Measurements from ENCODE around the gene IZUMO4.
"Not testable (repeated sequence)": the region's sequence is repeated elsewhere in the genome, so short reads cannot be mapped to it uniquely, and the experiment has no call there.

Gene IZUMO4

DNA sequence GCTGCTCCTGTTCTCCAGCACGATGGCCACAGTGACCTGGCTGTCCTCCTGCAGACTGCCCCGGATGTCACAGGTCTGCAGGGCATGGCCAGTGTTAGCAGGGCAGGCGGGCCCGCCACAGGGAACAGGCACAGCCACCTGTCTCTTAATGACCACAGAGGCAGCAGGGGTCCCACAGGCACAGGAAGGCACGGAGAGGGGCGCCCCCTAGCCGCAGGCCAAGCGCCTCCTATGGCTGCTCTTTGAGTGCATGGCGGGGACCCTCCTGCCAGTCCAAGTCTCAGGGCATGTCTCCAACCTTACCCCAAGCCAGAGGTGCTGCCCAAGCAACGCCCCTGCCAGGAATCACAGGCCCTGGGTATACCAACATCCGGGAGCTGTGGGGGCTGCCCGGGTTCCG, 14.1 kb downstream of the IZUMO4 start:
- DNase-seq, result no peak

DNA sequence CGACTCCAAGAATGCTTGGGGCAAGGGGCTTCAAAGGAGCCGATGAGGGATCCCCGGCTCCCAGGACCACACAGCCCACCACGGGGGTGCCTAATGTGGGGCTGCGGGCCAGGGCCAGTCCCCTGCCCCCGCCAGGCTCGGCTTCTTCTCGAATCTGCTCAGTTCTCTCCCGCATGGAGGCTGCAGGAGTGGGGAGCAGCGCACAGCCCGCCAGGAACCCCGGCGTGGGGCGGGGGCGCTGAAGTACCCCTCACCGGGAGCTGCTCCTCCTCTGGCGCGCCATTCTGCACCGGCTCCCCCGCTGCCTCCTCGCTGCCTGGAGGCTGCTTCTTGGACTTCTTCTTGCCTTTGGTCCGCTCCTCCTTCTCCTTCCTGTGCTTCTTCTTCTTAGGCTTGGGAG, 14.7 kb downstream of the IZUMO4 start:
- no peak for DNase-seq

DNA sequence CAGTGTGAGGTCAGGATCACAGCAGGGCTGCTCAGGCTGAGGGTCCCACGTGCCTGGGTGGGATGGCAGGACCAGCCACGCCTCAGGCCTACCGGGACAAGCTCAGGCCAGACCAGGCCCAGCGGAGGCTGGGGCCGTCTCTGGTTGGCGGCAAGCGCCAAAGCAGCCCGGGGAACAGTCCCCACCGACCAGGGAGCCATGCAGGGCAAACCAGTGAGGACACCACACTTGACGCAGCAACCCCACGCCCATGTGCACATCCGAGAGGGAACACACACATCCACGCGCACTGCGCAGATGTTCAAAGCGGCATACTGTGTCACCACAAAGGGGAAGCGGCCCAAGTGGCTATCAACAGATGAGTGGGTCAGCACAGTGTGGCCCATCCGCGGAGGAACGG, 15.2 kb downstream of the IZUMO4 start:
- no peak for DNase-seq

DNA sequence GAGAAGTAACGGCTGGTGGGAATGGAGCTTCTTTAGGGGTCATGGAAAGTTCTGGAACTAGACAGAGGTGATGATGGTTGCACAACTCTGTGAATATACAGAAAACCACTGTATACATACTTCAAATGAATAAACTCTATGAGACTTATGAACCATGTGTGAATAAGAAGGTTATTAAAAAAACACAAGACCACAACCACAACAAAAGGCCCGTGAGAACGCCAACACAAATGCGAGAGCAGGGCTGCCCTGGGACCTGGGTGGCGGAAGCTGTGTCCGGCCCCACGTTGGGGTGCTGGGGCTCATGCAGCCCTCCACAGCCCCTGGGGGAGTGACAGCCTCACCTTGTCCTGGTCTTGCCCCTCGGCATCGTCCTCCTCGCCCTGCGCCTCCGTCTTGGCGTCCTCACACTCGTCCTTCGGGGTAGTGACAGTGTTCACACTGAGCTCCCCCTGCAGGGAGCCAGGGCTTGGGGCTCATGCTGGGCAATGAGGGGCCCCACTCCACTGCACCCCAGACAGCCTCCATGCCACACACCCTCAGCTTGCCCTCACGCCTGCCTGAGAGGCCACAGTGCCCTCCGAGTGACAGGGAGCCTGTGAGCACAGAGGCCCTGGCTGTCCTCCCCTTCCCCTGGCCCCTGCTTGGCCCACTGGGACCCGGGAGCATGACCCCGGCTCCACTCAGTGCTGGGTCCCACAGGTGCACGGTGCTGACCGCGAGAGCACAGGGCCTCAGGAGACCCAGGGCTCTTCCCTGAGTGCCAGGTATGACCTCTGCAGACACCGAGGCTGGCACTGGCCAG, 16.0 kb downstream of the IZUMO4 start:
- no peak for DNase-seq

DNA sequence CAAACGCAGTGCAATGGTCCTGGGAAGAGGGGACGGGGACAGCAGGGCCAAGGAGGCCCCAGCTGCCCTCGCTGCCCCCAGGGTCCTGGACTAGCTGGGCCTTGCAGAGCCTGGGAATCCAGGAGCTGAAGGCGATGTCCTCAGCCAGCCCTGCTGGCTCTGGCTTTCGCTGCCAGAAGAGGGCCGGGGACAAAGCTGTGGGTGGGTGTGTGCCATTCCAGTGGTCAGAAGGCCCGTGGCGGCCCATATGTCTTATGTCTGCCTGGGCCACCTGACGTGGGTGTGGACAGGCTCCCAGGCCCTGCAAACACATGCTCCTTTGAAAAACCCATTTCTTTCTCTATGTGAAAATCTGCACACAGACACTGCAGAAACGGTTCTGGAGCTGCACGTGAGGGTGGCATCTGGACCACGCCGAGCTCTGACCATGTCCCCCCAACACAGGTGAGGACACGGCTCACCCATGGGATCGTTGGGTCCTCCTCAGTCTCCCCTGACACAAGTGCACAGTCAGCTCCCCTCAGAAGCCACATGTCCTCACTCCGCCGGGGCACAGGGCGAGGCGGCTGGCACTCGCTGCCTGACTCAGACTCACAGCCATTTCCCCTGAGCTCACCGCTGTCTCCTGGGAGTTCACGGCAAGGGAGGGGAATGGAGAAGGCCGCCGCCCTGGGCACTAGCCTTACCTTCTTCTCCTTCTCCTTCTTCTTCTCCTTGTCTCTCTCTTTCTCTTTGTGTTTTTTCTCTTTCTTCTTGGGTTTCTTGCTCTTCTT, 16.9 kb downstream of the IZUMO4 start:
- DNase-seq, result no peak

DNA sequence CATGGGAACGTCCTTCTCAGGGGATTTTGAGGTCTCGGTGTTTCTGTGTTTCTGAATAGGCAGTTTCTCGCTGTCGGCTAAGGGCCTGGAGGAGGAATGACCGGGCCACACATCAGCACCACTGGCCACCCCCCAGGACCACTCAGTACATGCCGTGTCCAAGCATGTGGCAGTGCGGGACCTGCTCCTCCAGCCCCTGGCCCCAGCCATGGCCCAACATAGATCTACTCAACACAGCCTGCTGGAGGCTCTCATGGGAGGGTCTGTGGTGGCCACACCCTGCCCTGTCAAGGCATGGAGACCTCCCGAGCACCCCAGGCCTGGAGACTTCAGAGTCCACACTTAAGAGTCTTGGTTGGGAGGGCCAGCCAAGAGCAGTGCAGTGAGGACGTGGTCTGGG, 17.5 kb downstream of the IZUMO4 start:
- no peak for DNase-seq

DNA sequence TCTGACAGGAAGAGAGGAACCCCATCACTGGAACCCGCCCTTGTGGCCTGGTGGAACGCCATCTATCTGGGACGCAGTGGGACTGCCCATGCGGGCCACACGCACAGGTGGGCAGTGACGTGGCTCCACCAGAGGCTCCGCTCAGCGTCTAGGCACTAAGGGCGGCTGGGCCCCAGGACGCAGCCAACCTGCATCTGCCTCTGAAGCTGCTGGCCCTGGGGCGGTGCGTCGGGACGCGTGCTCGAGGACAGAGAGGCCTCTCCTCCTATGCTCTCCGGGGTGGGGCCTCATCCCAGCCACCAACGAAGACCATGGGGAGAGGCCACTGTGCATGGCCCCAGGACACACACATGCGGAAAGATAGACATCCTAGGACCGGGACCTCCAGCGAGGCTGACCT, 18.1 kb downstream of the IZUMO4 start:
- DNase-seq, result no peak

DNA sequence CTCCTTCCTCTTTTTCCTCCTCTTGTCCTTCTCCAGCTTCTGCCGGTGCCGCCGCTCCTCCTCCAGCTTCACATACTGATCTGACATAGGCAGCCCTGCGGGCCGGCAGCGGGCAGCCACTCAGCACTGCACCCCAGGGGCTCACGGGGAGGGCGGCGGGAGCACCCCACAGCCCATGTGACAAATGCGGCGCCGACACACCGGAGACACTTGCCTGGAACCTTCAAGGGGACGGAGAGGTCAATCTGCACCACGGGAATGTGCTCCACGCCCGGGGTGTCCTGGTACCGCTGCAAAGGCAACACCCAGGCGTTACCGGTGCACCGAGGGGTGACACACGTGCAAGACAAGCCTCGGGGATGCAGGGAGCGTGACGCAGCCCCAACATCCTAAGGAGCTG, 18.6 kb downstream of the IZUMO4 start:
- no peak for DNase-seq

DNA sequence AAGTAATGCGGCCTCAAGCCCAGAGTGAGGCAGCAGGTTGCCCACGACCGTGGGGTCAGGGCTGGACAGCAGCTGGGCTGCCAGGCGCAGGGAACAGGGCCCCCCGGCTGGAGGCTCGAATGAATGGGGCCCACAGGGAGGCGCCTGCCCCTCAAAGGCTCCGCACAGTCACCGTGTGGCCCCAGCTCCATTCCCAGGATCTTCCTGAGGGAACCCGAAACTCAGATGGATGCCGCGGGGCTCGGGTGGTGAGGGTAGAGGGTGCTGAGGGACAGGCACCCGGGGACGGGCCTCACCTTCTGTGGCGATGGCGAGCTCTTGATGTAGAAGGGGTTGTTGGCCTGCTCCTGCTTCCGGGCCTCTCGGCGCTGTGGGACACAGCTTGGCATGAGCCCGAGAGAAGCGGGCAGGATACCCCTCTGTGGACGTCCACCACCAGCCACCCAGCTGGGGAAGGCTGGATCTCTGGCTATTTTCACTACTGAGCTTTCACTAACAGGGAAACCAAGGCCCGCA, 19.3 kb downstream of the IZUMO4 start:
- no peak for DNase-seq

DNA sequence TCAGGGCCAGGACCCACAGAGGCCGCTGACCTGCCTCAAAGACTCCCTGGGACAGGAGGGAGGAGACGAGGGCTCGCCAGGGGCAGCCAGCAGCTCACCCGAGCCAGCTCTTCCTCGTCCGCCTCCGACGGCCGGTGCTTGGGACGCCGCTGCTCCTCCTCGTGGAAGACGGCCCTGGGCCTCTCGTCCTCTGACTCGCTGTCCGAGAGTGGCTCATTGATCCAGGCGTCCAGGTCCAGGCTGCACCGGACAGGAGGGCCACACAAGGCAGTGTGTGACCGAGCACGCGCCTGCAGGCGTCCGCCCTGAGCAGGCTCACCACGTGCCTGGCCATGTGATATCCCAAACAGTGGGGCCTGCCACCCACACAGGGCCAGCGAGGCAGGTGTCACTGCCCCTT, 19.8 kb downstream of the IZUMO4 start:
- DNase-seq, result no peak

DNA sequence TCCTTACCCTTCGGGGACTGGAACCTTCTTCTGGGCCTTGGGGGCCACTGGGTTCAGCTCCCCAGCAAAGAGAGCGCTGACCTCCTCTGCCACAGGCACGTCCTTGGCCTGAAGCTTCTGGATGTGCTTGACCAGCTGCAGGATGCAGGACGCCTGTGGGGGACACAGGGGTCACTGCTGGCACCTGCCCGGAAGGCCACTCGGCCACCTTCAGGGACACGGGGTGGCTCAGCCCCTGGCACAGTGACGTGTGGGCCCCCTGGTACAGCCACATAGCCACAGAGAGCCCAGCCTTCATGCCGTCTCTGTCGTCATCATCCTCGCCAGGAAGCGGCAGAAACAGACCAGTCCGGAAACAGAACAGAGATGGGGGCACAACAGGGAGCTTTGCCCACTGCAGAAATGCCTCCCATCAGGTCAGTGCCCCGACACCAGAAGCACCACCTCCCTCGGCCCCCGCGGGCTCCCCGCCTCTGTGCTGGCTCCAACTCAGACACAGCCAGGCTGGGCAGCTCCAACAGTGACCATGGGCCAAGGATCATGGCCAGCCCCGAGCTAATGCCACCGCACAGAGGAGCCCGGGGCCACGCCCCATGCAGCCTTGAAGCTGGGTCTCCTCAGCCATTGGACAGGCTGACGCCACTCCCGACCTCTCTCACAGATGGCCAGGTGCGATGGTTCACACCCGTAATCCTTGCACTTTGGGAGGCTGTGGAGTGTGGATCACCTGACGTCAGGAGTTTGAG, 20.7 kb downstream of the IZUMO4 start:
- no peak for DNase-seq

DNA sequence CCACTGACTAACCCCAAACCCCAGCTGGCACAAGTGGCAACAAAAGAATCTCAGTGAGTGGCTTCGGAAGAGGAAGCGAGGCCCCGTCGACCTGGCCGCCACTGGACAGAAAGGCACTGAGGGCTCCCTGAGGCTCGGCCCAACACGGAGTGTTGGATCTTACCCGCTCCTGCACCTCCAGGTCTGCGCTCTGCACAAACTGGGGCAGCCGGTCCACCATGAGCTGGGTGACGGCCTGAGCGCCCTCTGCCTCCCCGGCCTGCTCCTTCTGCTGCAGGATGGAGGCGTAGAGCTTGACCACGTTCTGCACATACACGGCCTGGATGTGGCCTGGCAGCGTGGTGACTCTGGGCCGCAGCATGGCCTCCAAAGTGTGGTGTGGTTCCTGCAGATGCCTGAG, 21.7 kb downstream of the IZUMO4 start:
- no peak for DNase-seq

DNA sequence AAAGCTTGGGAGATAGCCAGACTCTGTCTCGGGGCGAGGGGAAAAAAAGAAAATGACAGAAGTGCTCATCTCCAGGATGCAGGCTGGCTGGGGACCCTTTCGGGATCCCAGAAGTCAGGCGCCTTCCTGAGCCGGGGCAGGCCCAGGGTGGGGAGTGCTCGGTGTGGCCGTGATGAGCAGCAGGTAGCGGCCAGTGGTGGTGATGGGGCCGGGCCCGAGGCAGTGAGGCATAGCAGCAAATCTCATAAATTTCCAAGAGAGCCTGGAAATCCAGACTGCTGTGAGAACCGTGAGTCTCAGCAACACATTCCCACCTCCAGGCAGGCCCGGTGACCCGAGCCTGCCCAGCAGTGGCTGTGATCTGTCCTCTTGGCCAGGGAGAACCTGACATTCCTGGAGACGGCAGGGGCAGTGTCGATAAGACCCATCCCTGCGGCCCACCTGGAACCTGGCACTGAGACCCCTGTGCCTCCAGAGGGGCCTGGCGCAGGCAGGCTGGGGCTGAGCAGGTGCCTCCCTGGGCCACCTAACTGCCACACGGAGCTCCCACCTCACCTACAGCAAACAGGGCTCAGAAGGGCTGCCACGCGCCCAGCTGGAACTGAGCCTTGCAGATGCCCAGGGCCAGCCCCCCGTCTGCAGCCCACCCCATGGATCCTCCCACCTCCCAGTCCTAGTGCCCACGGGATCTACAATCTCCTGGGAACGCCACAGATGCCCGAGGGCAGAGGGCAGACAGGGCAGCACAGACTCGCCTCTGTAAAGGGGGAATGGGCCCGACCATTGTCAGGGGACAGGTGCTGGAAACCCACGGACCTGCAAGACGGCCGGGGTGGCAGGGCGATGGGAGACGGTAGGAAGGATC, 23.4 kb downstream of the IZUMO4 start:
- DNase-seq, result no peak

DNA sequence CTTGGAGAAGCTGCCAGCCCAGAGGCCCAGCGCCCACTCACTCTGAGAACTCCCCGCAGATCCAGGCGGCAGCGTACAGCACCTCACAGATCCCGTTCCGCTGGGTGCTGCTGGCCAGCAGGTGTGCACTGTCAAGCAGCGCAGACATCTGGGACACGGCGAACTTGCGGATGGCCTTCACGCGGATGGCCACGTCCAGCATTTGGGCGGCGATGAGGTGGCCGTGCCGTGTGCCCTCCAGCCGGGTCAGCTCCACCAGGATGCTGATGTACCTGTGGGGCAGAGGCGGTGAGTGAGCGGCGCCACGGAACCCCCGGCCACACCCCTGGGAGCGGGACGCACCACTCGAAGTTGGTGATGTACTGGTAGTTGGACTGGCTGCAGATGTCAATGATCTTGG, 24.1 kb downstream of the IZUMO4 start:
- DNase-seq, result no peak

DNA sequence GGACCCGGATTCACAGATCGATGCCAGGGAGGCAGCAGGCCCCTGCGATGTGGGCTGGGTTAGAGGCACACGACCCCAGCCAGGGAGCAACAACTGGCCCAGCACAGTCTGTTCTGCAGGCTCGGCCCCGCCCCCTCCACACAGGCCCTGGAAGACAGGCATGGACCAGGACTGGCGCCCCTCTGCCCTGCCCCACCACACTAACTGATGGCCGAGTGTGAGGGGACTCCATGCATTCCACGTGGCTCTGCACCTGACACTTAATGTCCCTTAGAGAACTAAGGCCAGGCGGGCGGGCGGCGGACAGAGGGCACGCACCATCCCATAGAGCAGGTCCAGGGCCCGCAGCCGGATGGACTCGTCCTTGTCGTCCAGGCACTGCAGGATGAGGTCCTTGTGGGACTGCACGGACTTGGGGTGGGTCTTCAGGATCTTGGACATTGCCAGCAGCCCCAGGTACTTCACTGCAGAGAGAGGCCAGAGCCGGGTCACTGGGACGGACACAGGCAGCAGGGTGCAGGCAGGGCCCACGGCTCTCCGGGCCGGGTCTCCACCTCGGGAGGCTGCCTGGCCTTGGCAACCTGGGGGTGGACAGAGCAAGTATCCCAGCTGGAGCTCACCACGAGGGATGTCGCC, 24.8 kb downstream of the IZUMO4 start:
- DNase-seq, result no peak

DNA sequence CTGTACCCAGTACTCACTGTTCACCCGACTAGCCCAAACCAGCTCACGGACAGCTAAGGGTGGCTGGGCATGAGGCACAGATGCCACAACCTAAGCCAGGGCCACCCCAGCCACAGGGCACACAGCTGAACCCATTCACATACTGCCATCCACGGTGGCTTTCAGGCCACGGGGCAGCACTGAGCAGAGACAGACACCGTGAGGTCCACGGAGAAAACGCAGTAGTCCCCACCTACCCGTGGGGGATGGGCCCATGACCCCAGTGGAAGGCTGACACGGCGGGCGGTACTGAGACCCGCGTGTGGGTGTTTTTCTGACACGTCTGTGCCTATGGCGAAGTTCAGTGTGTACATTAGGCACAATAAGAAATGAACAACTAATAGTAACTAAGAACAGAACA, 25.5 kb downstream of the IZUMO4 start:
- no peak for DNase-seq

DNA sequence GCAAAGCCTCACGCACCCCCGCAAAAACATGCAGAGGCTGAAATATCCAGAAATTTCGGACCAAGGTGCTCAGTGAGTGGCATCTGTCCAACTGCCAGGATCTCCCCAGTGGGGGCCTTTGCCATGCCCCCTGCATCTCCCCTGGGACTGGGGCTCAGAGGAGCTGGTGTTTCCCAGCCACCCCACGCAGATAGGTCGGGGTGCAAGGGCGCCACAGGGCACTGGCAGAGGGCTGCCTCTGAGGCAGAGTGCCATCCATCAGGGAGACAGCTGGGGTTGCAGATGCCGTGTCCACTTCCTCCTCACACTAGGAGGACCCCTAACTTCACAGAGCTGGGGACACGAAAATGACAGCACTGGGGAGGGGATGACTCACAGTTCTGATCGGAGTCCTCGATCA, 26.3 kb downstream of the IZUMO4 start:
- no peak for DNase-seq

DNA sequence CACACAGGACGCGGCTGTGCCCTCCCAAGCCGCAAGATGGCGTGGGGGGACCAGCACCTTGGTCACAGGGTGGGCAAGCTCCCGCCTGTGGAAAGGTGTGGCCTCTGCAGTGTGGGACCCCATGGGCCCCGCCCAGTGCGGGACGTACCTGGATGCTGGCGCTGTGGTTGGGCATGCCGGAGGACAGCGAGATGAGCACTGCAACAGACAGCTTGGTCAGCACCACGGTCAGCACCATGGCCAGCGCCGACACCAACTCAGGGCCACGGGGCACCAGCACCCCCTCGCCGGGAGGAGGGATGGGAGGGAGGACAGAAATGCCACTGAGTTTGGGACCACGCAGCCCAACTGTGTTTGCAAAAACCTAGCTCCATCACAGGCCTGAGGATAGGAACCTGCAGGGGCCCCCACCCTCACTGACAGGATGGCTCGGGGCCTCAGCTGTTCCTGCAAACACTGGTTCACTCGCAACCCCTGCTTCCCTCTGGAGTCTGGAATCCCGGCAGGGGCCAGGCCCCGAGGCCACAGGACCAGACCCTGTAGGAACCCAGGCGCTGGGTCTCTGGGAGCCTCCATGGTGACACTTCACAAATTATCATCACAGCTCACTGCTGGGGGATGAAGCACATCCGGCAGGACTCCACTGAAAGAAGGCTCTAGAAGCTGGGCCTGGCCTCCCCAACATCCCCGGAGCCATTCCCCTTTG, 27.1 kb downstream of the IZUMO4 start:
- DNase-seq, result no peak

DNA sequence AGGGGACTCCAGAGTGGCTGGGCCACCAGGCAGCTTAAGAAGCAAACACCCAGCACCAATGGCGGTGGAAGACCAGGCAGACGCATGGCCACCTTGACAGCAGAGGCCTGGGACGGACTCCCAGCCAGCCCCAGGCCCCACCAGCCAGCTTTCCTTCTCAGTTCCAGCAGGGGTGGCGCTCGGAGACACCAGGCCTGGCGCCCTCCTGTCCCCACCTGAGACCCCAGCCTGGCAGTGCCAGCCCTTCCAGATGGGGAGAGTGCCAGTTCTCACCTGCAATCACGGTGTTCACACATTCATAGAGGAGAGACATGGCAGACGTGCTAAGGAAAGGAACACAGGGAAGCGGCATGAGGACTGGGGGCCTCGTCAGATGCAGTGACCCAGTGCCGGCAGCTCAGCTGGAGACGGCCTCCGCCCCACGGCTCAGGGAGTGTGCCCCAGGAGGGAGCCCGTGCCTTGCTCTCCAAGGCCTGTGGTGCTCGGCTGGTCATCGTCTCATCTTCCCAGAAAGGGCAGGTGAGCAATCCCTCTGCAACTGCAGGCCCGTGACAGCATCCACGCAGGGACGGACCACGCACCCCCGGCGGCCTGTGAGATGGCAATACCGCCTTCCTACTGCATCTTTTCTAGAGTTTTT, 30.3 kb downstream of the IZUMO4 start:
- DNase-seq, result no peak

DNA sequence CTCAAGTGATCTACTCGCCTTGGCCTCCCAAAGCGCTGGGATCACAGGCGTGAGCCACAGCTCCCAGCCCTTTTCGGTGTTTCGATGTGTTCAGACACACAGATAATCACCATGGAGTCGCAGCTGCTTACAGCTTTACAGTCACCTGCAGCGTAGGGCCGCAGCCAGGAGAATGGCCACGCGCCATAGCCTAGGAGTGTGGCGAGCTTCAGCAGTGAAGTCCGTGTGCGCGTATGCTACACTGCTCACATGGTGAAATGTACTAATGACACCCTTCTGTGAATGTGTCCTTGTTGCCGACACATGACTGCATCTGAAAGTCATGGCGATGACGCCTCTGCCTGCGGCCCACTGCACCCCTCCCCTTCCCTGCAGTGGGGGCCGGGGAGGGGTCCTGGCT, 31.0 kb downstream of the IZUMO4 start:
- no peak for DNase-seq

DNA sequence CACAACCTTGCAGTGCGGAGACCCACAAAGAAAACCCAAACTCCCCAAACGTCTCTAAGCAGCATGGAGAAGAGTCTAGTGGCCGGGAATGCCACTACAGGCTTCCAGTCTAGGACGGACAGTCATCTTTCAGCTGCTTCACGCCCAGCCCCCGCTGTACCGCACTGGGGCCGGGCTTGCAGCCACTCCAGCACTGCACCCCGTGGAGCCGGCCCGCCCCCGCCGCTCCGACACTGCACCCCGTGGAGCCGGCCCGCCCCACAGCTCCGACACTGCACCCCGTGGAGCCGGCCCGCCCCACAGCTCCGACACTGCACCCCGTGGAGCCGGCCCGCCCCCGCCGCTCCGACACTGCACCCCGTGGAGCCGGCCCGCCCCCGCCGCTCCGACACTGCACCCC, 31.5 kb downstream of the IZUMO4 start:
- not testable (repeated sequence) for DNase-seq

All from GF-D8 (cell line).